Ureter (tissue), 1 donor: ENCODE results near the gene CCDC97. TPM values are rescaled to one million over a fixed set of nuclear protein-coding genes. Genes with fewer than 3 reads are reported as not detected.
"Not testable (repeated sequence)": the region's sequence is repeated elsewhere in the genome, so short reads cannot be mapped to it uniquely, and the experiment has no call there.

ENCODE experiments used
- DNase-seq: peaks from one replicate; pipeline ENCODE4 v3.0.0-alpha.2; 2020; ENCODE audit warnings: low spot score
- total RNA-seq: library from RNA; stranded (reverse); gene quantifications from one replicate; pipeline ENCODE4 v1.2.4, GENCODE V29; 2023
- donor health status: DM: yes; HTN: yes; CAD: no.

CCDC97 gene
- total RNA-seq, 1 donor from 2014 or later, result 38.3 TPM

DNA sequence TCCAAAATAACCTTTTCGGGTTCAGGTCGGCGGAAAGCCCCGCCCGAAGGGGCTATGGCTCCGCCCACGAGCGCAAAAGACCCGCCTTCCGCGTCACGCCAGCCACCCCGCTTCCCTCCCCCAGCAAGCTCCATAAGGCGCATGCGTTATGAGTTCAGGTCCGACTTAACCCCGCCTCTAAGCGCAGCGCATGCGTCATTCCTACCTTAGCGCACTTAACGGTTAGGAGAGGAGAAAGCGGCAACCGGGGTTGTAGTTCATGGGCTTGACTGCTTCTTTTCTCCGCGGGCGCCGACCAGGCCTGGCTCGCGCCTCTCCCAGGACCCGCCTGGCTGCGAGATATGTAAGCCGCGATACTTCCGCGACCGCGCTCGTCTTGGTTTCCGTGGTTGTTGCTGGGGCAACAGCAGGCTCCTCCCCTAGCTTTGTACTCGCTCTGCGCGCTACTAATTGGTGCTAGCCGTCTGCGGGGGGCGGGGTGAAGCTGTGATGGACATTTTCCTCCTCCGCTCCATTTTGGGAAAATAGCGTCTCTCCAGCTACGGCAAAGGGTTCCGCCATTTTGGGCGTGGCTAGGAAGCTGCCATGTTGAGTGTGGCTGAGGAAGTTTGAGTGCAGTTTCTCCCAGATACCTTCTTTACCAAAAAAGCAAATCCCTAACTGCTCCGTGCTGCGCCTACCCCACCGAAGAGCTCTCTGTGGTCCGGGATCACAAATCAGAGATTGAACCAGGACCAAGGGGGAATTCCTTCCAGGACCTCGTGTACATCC is 54.0 kb downstream of the CCDC97 start, which contains the start of gene B9D2:
Gene B9D2, minus strand, starts transcription at position 397 of the 771 bp plus-strand sequence. CDS start 630 bp downstream, outside the sequence.
- peak; percentile 98 for DNase-seq

- no peak for DNase-seq
Observed at GRCh38 chr19:41364524-41365391, 54.8 kb downstream of the CCDC97 start.

- no peak for DNase-seq
Observed at GRCh38 chr19:41366089-41366488, 56.1 kb downstream of the CCDC97 start.

DNA sequence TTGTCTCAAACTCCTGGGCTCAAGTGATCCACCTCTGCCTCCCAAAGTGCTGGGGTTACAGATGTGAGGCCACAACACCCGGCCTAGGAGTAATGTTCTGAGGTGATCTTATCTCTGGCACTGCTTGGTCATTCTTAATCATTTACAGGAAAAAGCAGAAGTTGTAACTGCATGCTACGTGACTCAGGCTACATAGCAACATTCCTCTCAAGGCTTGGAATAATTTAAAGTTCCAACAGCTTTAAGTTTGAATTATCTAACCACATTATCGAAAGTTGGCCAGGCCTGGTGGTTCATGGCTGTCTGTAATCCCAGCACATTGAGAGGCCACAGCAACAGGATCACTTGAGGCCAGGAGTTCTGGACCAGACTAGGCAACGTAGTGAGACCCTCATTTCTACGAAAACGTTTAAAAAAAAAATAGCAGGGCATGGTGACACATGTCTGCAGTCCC is 57.9 kb downstream of the CCDC97 start:
- no peak for DNase-seq

GRCh38 chr19:41369769-41370168 is 59.8 kb downstream of the CCDC97 start:
- no peak for DNase-seq

DNA sequence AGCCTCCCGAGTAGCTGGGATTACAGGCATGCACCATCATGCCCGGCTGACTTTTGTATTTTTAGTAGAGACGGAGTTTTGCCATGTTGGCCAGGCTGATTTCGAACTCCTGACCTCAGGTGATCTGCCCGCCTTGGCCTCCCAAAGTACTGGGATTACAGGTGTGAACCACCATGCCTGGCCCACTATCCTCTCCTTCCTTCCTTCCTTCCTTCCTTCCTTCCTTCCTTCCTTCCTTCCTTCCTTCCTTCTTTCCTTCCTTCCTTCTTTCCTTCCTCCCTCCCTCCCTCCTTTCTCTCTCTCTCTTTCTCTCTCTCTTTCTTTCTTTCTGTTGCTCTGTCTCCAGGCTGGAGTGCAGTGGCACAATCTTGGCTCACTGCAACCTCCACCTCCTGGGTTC is 61.1 kb downstream of the CCDC97 start:
- not testable (repeated sequence) for DNase-seq

DNA sequence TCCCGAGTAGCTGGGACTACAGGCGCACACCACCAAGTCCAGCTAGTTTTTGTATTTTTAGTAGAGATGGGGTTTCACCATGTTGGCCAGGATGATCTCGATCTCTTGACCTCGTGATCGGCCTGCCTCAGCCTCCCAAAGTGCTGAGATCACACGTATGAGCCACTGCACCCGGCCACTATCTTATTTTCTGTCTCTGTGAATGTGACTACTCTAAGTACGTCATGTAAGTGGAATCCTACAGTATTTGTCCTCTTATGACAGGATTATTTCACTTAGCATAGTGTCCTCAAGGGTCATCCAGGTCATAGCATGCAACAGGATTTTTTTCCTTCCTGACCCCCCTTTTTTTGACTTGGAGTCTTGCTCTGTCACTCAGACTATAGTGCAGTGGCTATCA is 61.6 kb downstream of the CCDC97 start:
- no peak for DNase-seq

GRCh38 chr19:41372501-41372900 is 62.5 kb downstream of the CCDC97 start:
- DNase-seq, result no peak

GRCh38 chr19:41373993-41374392 is 64.0 kb downstream of the CCDC97 start:
- peak; percentile 84 for DNase-seq

Other genes with a start within 250 kb of the CCDC97 start
- gene CYP2A13, start 221.7 kb upstream of the CCDC97 start, total RNA-seq, result not detected
- gene CYP2F1, start 195.7 kb upstream of the CCDC97 start, total RNA-seq, result not detected
- gene CYP2S1, start 117.0 kb upstream of the CCDC97 start, total RNA-seq, result 13.2 TPM
- 40.1 TPM for gene AXL, start 90.9 kb upstream of the CCDC97 start, total RNA-seq
- gene HNRNPUL1, start 45.8 kb upstream of the CCDC97 start, total RNA-seq, result 183 TPM
- 26.3 TPM for gene TGFB1, start 43.8 kb downstream of the CCDC97 start, total RNA-seq
- 6.1 TPM for gene B9D2, start 54.0 kb downstream of the CCDC97 start, total RNA-seq
- gene TMEM91, start 66.4 kb downstream of the CCDC97 start, total RNA-seq, result 12.2 TPM
- gene EXOSC5, start 87.2 kb downstream of the CCDC97 start, total RNA-seq, result 21.6 TPM
- gene BCKDHA, start 87.6 kb downstream of the CCDC97 start, total RNA-seq, result 19.8 TPM
- 4.6 TPM for gene B3GNT8, start 117.2 kb downstream of the CCDC97 start, total RNA-seq
- gene DMAC2, start 129.7 kb downstream of the CCDC97 start, total RNA-seq, result 33.6 TPM
- gene ERICH4, start 133.0 kb downstream of the CCDC97 start, total RNA-seq, result not detected